ENCODE data around the gene TMEM185B.
"Not testable (repeated sequence)": the region's sequence is repeated elsewhere in the genome, so short reads cannot be mapped to it uniquely, and the experiment has no call there.

The TMEM185B gene

DNA sequence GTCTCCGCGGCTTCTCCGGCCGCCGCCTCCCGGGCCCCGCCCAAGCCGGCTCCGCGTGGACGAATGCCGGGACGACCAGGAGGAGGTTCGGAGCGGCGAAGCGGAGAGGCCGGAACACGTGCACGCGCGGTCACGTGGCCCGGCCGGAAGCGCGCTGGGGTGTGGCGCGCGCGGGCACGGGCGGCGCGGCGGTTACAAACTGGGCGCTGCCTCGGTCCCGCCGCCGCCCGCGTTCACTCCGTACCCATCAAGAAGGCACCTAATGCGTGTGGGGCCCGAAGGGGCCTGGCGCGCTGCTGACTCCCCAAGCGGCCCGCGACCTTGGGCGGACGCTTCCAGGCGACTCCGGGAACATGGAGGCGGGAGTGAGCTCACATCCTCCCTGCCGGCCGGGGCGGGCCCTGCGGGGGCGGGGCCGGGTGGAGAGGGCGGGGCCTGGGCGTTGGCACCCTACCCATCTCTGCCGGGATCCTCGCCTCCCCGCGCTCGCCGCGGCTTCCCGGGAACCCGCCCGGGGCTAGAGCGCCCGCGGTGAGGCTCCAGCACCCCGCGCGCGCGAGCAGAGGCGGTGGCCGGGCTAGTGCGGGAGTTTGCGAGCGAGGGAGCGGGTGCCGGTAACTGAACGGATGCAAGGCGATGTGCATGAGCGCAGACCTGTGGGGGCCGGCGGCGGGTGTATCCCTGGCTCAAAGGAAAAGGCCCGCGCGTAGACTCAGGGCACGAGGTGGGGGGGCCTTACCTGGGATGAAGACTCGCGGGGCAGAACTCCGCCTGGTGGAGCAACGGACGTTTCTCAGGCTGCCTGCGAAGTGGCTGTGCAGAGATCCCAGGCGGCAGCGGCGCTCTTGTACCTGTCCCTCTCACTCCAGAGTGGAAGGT is at the start of gene TMEM185B:
Gene TMEM185B (minus strand): TSS at position 367 of the 879 bp plus-strand sequence. CDS start 424 bp downstream, outside the sequence.
- peak; percentile 83 to 86 for DNase-seq (ENCODE audit: low read depth in 2 of 2)

DNA sequence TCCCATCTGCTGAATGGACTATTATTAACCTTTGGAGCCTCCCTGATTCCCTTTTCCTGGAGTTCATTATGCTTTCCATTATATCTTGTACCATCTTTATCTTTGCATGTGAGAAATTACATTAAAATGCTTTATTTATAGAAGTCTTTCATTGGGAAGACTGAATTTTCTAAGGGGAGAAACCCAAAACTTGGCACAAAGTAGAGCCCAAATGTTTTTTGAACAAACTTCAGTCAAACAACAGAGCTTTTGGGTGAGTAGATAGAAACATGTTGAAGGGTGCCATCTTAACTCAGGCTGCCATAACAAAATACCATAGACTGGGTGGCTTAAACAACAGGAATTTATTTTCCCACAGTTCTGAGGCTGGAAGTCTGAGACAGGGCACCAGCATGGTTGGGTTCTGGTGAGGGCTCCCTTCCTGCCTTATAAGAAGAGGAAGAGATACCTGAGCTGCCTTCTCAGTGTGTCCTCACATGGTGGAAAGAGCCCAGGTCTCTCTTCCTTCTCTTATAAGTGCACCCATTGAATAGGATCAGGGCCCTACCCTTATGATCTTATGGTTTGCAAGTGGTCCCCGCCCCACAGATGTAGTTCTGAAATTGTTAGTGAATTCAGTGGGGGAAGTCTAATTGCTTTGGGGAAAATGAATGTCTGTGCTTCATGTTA is 48.6 kb upstream of the TMEM185B start:
- DNase-seq (ENCODE audit: low read depth in 2 of 2) = no peak

DNA sequence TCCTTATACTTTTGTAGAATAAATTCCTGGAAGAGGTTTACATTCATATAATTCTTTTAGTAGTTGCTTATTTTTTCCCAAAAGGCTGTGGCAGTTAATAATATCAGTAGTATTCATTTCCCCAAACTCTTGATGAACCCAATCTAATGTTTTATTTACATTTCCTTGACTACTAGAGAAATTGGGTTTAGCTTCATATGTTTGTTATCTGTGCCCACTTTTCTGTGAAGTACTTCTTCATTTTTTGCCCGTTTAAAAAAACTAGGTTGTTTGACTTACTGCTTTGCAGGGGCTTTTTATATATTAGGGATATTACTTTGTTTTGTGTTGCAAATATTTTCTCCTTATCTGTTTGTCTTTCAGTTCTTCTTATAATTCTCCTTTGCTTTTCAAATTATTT is 46.6 kb upstream of the TMEM185B start:
- DNase-seq (ENCODE audit: low read depth in 2 of 2) = no peak

DNA sequence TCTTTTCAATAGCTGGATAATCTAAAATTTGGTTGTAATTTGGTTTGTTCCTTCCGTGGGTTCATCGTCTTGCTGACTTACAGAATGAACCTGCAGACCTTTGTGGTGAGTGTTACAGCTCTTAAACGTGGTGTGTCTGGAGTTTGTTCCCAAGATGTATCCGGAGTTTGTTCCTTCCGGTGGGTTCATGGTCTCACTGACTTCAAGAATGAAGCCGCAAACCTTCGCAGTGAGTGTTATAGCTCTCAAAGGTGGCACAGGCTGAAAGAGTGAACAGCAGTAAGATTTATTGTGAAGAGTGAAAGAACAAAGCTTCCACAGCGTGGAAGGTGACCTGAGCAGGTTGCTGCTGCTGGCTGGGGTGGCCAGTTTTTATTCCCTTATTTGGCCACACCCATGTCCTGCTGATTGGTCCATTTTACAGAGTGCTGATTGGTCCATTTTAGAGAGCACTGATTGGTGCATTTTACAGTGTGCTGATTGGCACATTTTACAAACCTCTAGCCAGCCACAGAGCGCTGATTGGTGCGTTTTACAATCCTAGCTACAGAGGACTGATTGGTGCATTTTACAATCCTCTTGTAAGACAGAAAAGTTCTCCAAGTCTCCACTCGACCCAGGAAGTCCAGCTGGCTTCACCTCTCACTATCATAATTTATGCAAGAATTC is 46.0 kb upstream of the TMEM185B start:
- no peak for DNase-seq (ENCODE audit: low read depth in 2 of 2)

DNA sequence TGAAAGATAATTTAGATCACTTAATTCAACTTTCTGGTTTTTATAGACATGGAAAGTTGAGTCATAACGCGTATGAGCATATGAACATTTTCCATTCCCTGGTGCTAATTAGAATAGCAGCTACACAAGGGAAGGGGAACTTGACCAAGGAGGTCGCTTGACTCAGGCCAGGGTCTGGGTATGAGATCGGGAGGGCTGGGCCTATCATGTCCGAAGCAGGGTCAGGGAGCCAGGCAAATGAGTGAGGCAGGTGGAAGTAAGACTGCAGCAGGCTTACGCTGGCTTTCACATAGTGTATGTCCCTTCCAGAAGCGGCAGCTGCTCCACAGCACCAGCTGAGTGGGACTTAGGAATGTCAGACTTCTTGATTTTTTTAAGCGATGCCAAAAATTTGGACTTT is 44.1 kb upstream of the TMEM185B start:
- no peak for DNase-seq (ENCODE audit: low read depth in 2 of 2)

DNA sequence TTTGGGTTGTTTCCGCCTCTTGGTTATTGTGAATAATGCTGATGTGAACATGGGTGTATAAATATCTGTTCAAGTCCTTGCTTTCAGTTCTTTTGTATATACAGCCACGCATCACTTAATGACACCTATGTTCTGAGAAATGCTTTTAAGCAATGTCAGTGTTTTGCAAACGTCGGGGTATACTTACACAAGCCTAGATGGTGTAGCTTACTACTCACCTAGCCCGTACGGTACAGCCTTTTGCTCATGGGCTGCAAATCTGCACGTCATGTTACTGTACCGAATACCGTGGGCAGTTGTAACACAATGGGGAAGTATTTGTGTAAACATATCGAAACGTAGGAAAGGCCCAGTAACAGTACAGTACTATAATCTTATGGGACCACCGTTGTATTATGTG is 41.8 kb upstream of the TMEM185B start:
- DNase-seq (ENCODE audit: low read depth in 2 of 2) = no peak

DNA sequence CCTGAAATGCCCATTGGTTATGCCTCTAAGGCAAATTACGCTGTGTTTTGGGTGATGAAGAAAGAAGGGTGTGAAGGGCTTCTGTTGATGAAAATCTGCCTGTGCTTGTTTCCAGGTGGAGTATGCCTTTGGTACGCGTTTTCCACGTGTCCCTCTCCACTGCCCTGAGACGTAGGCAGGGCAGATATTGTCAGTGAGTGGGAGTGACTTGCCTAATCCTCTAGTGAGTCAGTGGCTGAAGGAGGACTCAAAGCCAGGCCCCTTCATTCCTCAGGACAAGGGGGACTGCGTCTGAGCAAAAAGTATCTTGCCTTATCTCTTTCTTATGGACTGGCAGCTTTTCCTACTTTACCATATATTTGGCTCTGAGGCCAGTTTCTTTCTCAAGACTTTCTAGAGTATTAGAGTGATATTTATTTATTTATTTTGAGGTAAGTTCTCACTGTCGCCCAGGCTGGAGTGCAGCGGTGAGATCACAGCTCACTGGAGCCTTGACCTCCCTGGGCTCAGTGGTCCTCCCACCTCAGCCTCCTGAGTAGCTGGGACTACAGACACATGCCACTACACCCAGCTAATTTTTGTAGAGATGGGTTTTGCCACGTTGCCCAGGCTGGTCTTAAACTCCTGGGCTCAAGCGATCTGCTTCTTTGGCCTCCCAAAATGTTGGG is 39.7 kb upstream of the TMEM185B start:
- no peak for DNase-seq (ENCODE audit: low read depth in 2 of 2)

DNA sequence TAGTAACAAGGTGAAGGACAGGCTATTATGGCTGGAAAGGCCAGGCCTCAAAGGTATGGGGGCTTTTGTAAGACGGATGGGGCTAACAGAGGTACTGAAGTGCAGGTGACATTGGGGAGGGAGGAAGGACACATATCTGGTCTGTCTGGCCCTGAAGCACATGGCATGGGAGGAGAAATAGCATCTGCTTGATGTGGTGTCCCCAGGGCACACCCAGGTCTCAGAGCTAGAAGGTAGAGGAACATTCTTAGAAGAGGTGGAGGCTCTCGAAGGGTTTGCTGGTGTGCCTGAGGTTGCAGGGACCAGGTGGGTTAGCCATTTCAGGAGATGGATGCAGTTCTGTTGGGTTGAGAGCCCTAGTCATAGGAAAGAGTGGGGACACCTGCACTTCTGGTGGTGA is 39.0 kb upstream of the TMEM185B start:
- no peak for DNase-seq (ENCODE audit: low read depth in 2 of 2)

DNA sequence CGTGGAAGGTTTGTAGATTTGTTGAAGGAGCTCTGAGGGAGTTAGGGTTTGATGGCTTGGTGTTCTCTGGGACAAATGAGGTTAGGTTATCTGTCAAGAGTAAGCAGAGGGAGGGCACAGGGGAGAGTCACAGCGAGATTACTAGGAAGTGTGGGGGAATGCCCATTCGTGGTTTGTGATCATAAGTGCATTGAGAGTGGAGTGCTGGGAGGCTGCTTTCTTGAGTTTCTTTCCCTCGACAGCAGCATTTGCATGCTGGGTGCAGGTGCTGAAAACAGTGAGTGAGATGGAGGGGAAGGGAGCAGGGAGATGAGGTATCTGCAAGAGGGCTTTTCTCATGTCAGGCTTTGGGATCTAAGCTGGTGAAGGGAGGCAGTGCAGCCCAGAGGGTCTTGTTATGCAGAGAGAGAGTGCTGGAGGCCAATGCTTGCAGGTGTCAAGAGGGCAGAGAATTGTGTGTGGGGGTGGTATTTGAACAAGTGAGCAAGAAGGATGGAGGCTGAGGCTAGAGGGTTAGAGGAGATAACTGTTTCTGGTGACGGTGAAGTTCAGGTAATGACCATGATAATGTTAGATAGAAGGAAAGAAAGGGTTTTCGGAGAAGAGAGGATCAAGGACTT is 38.3 kb upstream of the TMEM185B start:
- no peak for DNase-seq (ENCODE audit: low read depth in 2 of 2)

DNA sequence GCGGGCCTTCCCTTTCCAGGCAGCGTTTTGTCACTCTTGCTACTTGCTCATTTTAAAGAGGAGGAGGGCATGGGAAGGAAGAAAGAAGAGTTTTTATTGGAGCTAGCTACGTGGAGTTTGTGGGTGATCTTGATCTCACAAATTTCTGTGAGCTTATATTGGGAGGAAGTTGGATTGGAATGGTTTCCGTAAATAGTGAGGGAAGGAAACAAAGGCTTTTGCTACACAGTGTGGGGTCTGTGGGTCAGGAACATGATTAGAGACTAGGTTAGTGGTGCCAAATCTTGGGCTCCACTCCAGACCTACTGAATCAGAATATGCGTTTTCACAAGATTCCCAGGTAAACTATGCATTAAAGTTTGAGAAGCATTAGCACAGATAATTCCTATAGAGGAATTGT is 37.5 kb upstream of the TMEM185B start:
- no peak for DNase-seq (ENCODE audit: low read depth in 2 of 2)

DNA sequence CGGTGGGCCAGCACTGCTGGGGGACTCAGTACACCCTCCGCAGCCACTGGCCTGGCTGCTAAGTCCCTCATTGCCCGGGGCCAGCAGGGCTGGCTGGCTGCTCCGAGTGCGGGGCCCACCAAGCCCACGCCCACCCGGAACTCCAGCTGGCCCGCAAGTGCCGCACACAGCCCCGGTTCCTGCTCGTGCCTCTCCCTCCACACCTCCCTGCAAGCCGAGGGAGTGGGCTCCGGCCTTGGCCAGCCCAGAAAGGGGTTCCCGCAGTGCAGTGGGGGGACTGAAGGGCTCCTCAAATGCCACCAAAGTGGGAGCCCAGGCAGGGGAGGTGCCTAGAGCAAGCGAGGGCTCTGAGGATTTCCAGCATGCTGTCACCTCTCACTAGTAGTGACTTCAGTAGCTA is 36.7 kb upstream of the TMEM185B start:
- not testable (repeated sequence) for DNase-seq (ENCODE audit: low read depth in 2 of 2)

DNA sequence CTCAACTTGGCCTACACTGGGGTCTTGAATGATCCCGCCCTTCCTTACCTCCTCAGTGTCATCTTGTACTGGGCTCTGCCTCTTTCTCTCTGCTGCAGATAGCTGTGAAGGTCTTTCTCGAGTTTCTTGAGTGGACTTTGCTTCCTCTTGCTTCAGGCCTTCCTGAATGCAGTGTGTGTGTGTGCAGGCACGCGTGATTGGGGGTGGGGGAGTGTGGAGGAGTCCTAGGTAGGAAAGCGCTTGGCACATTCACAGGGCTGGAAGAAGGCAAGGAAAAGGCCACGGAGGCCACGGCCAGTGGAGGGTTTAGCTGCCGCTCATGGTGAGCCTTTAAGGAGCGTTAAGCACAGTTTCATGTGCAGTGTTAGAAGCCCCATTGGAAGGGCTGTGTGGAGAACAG is 35.0 kb upstream of the TMEM185B start:
- DNase-seq (ENCODE audit: low read depth in 2 of 2) = no peak

DNA sequence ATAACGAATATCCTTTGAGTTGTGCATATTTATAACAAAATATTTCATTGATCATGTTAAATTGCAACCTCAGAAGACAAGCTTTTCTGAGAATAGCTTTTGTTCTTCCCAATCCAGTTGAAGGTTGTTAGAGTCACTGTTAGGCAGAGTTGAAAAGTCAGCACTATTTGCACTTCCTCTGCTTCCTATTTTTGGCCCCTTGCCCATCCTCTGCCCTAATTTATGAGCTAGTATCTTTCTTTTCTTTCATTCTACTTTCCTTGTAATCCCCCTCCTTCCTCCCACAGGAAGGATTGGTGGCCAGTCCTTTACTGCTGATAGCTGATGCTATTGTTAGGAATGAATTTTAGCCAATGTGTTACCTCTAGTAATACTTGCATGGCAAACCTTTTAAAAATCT is 34.3 kb upstream of the TMEM185B start:
- DNase-seq (ENCODE audit: low read depth in 2 of 2) = no peak

DNA sequence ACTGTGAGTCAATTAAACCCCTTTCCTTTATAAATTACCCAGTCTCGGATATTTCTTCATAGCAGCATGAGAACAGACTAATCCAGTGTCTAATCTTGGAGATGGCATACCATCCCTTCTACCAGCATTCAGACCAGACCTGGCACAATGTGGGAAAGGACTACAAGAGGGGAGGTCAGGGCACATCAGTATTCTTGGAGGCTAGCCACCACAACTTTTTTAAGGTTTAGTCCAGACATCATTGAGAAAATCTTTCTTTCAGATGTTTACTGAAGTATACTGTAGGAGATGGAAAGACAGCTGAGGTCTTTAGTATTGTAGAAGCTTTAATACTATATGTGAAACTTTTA is 33.4 kb upstream of the TMEM185B start:
- DNase-seq (ENCODE audit: low read depth in 2 of 2) = no peak

DNA sequence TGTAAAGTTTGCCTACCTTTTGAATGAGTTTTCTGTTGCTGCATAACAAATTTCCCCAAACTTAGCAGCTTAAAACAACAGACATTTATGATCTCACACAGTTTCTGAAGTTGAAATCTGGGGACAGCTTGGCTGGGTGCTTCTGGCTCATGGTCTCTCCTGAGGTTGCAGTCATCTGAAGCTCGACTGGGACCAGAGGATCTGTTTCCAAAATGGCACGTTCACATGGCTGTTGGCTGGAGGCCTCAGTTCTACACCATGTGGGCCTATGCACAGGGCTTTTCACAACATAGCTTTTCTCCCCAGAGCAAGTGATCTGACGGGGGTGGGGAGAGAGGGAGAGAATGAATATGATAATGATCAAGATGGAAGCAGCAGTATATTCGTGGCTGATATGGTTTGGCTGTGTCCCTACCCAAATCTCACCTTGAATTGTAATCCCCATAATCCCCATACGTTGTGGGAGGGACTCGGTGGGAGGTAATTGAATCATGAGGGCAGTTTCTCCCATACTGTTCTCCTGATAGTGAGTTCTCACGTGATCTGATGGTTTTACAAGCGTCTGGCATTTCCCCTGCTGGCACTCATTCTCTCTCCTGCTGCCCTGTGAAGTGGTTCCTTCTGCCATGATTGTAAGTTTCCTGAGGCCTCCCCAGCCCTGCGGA is 32.9 kb upstream of the TMEM185B start:
- no peak for DNase-seq (ENCODE audit: low read depth in 2 of 2)

DNA sequence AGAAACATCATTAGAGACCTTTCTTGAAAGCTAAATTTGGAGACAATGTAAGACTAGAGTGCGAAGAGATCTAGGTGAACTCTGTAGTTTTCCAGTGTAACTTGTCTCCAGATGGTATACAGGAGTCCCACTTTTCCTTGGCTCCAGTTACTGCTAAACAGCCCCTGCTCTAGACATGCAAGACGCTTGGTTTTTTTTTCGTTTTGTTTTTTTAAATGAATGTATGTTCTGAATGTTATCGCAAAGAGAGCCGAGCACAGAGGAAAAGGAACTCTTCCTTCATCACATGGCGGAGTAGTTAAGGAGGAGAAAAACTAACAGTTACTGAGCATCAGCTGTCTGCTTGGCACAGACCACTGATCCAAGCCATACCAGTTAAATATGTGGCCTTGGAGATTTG is 31.9 kb upstream of the TMEM185B start:
- DNase-seq (ENCODE audit: low read depth in 2 of 2) = no peak

DNA sequence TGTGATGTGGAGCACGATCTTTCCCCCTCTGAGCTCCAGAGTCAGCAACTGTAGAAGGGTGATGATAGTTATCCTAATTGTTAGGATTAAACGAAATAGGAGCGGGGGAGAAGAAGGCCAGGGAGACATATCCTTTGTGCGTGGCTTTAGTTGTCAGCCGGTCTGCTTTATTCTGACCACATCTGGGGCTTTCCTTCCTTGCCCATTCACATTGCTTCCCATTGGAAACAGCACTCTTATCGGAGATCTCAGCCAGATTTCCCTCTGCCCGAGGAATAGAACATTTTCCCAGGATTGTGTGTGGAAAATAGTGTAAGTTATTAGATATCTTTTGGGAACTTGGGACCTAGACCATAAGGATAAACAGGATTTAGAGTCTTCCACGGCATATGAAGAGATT is 31.0 kb upstream of the TMEM185B start:
- DNase-seq (ENCODE audit: low read depth in 2 of 2) = no peak

DNA sequence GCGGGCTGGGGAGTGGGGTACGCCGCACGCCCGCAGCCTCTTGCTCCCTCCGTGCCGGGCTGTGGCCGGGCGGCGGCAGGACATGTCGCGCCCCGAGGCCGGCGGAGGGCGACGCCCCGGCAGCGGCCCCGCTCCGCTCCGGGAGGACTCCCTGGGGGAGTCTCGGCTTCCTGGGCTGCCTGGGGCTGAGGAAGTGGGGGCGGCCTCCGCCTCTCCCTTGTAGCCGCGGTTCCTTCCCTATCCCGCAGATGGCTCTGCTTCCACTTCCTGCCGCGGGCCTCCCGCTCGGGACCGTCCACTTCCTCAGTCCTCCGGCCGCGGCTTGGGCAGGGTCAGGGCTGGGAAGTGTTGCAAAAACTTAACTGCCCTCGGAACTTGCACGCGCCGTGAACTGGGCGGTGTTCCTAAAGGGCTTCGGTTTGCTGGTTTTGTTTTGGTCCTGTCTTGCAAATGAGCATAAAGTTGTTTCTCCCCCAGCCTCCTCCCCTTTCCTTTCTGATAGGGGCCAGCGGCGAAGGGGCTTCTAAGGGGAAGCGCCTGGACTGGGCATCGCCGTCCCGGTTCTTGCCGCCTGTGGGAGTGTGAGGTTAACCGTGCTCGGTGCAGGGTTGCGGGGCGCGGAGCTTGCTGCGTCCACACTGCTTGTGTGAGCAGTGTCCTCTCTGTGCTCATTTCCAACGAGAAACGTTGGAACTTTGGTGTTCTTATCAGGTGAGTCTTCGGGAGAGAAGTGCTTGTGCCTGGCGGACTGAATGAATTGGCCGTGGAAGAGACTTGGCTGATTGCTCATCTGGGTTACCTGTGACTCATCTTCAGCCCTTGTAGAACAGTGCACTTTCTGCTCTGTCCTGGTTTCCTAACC is 30.1 kb upstream of the TMEM185B start:
- peak in 1 of 2 donors; percentile 35 for DNase-seq (ENCODE audit: low read depth in 2 of 2)

DNA sequence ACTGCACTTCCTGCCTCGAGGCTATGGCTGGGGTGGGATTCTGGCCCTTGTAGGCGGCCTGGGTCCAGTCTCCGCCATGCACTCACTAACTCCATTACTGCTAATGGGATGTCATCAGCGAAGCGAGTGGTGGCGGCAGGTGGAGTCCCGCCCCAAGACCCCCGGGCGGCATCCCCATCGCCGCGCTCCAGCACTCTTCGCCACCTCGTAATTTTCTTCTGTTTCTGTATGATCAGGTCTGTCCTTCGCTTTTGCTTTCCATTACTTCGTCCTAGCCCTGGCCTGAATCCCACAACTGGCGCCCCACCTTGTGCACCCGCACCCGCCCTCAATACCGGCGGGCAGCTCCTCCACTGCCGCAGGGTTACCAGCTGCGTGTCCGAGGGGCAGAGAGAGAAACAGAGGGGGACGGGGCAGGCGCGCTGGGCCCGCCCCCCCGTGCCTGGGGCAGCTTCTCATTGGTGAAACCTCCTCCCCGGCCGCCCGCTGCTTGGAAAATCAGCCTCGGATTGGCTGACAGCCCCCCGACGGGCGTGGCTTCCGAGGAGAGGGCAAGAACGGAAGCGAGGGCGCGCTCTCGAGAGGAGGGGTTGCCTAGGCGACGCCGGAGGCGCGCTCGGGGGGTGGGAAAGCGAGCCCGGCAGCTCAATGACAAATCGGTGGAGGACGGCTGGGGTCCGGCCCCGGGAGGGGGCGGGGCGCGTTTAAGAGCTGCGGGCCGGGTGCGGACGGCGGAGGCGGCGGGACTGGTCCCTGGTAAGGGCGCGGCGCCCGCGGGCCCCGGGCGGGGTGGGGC is 29.2 kb upstream of the TMEM185B start, which contains the start of gene RALB:
Gene RALB (plus strand): TSS at position 628 of the 796 bp plus-strand sequence. CDS start 25,813 bp downstream, outside the sequence.
- peak; percentile 96 to 98 for DNase-seq (ENCODE audit: low read depth in 2 of 2)

Measured in stimulated activated CD8-positive, alpha-beta memory T cell treated with anti-CD3 and anti-CD28 coated beads, Interleukin-7, amount 100 ng/mL, for 4 hours (primary cell).